NCI-H2029 (cell line): Measurements from ENCODE around the gene HECA.

Experiments
- DNase-seq: peaks from one replicate; lab custom pipeline; 2025; lab: John Stamatoyannopoulos, UW

HECA gene

GRCh38 chr6:139161169-139161568 lies 26.3 kb downstream of the HECA start:
- DNase-seq = peak; percentile 68

- DNase-seq = no peak
Measured at GRCh38 chr6:139161817-139162284, 27.0 kb downstream of the HECA start.

- DNase-seq = no peak
Measured at GRCh38 chr6:139164001-139164400, 29.1 kb downstream of the HECA start.

GRCh38 chr6:139165324-139165723 lies 30.4 kb downstream of the HECA start:
- no peak for DNase-seq

GRCh38 chr6:139166238-139166955 lies 31.5 kb downstream of the HECA start:
- no peak for DNase-seq

- no peak for DNase-seq
Measured at GRCh38 chr6:139166956-139167313, 32.1 kb downstream of the HECA start.

GRCh38 chr6:139172151-139172550 lies 37.3 kb downstream of the HECA start:
- no peak for DNase-seq

- no peak for DNase-seq
Measured at GRCh38 chr6:139172567-139172966, 37.7 kb downstream of the HECA start.

GRCh38 chr6:139173172-139173571 lies 38.3 kb downstream of the HECA start:
- DNase-seq = no peak

- DNase-seq = no peak
Measured at GRCh38 chr6:139173822-139174221, 38.9 kb downstream of the HECA start.

- no peak for DNase-seq
Measured at GRCh38 chr6:139174961-139175360, 40.1 kb downstream of the HECA start.

GRCh38 chr6:139175389-139175948 lies 40.6 kb downstream of the HECA start:
- DNase-seq = no peak

GRCh38 chr6:139181236-139181635 lies 46.4 kb downstream of the HECA start:
- no peak for DNase-seq

- no peak for DNase-seq
Measured at GRCh38 chr6:139184047-139184446, 49.2 kb downstream of the HECA start.

- DNase-seq = no peak
Measured at GRCh38 chr6:139184459-139184858, 49.6 kb downstream of the HECA start.

GRCh38 chr6:139186242-139186641 lies 51.4 kb downstream of the HECA start:
- DNase-seq = no peak

GRCh38 chr6:139186692-139187091 lies 51.8 kb downstream of the HECA start:
- DNase-seq = no peak

GRCh38 chr6:139187489-139187888 lies 52.6 kb downstream of the HECA start:
- no peak for DNase-seq

GRCh38 chr6:139189665-139190064 lies 54.8 kb downstream of the HECA start:
- DNase-seq = no peak

GRCh38 chr6:139194740-139195139 lies 59.9 kb downstream of the HECA start:
- DNase-seq = no peak

- no peak for DNase-seq
Measured at GRCh38 chr6:139198529-139199288, 63.8 kb downstream of the HECA start.

GRCh38 chr6:139201378-139201777 lies 66.5 kb downstream of the HECA start:
- no peak for DNase-seq

- DNase-seq = no peak
Measured at GRCh38 chr6:139204978-139205377, 70.1 kb downstream of the HECA start.
